IMR-90 (cell line): ENCODE measurements around the gene IRF6. TPM values are rescaled to one million over a fixed set of nuclear protein-coding genes. Genes with fewer than 3 reads are reported as not detected.

Experiments
- ATAC-seq: fragments of 200-7000 bp; cut with Tn5 transposase; 2 replicates; pipeline ENCODE4 v1.9.1; 2020; ENCODE audit warnings: low read depth, mild to moderate bottlenecking, moderate library complexity
- BruUV-seq: library from RNA; stranded (reverse); fragments of 400-500 nt; replicated peaks from 2 replicates; lab custom pipeline; 2021; lab: Mats Ljungman, UMichigan
- CTCF ChIA-PET: fragments of 300-600 bp; formaldehyde crosslinking; extraction: SDS; loops from one replicate; lab custom pipeline; 2021; ENCODE audit warnings: antibody characterized with exemption; lab: Yijun Ruan, JAX
- POLR2A ChIA-PET: fragments of 300-600 bp; sonication (Branson Sonifier 250); formaldehyde crosslinking; loops from one replicate; lab custom pipeline; 2022; ENCODE audit warnings: antibody characterized with exemption; ENCODE audit not compliant: unreplicated experiment; lab: Charles Lee
- DNase-seq: peaks from one replicate; pipeline ENCODE4 v3.0.0; 2013
- H2AFZ ChIP-seq: replicated peaks from 2 replicates; pipeline ENCODE3; 2013; ENCODE audit warnings: low read length, mild to moderate bottlenecking; ENCODE audit not compliant: poor library complexity
- H2AK5ac ChIP-seq: 2 replicates; pipeline ENCODE4 v1.6.1; 2013; ENCODE audit warnings: low read depth, low read length, inconsistent platforms
- H2AK9ac ChIP-seq: replicated peaks from 2 replicates; pipeline ENCODE3; 2013; ENCODE audit warnings: mild to moderate bottlenecking, low read depth, low read length, moderate library complexity; ENCODE audit not compliant: poor library complexity
- H2BK120ac ChIP-seq: 2 replicates; pipeline ENCODE4 v1.6.1; 2013; ENCODE audit warnings: low read depth, low read length, inconsistent platforms
- H2BK15ac ChIP-seq: 3 replicates; pipeline ENCODE4 v1.6.1; 2013; ENCODE audit warnings: low read depth, low read length, inconsistent platforms
- H2BK20ac ChIP-seq: 2 replicates; pipeline ENCODE4 v1.6.1; 2013; ENCODE audit warnings: low read depth, mild to moderate bottlenecking, inconsistent platforms, low read length, moderate library complexity
- H2BK5ac ChIP-seq: 2 replicates; pipeline ENCODE4 v1.6.1; 2013; ENCODE audit warnings: mild to moderate bottlenecking, low read depth, low read length, inconsistent platforms; ENCODE audit not compliant: poor library complexity, severe bottlenecking
- H3K14ac ChIP-seq: replicated peaks from 2 replicates; pipeline ENCODE4 v1.6.1; 2013; ENCODE audit warnings: low read depth, low read length, inconsistent platforms
- H3K18ac ChIP-seq: 2 replicates; pipeline ENCODE4 v1.6.1; 2013; ENCODE audit warnings: low read depth, low read length, control low read depth
- H3K23ac ChIP-seq: 2 replicates; pipeline ENCODE4 v1.6.1; 2013; ENCODE audit warnings: low read depth, low read length, inconsistent platforms
- H3K27ac ChIP-seq: 2 replicates; pipeline ENCODE4 v1.5.1; 2013; ENCODE audit warnings: mild to moderate bottlenecking, control low read depth, low read length; ENCODE audit not compliant: insufficient read depth
- H3K27me3 ChIP-seq: 2 replicates; pipeline ENCODE4 v1.6.1; 2013; ENCODE audit warnings: low read length; ENCODE audit not compliant: control insufficient read depth, insufficient read depth
- H3K36me3 ChIP-seq: 2 replicates; pipeline ENCODE4 v1.6.1; 2013; ENCODE audit warnings: low read length, mixed read lengths; ENCODE audit not compliant: control insufficient read depth, insufficient read depth
- H3K4ac ChIP-seq: 2 replicates; pipeline ENCODE4 v1.6.1; 2013; ENCODE audit warnings: low read depth, low read length, inconsistent platforms
- H3K4me1 ChIP-seq: 2 replicates; pipeline ENCODE4 v1.6.1; 2013; ENCODE audit warnings: low read length, mixed read lengths; ENCODE audit not compliant: control insufficient read depth, insufficient read depth
- H3K4me2 ChIP-seq: 2 replicates; pipeline ENCODE4 v1.6.1; 2013; ENCODE audit warnings: low read depth, mild to moderate bottlenecking, control low read depth, low read length, moderate library complexity
- H3K4me3 ChIP-seq: 2 replicates; pipeline ENCODE4 v1.5.1; 2013; ENCODE audit warnings: low read depth, mild to moderate bottlenecking, control low read depth, low read length, moderate library complexity; ENCODE audit not compliant: insufficient read depth
- H3K56ac ChIP-seq: 2 replicates; pipeline ENCODE4 v1.6.1; 2013; ENCODE audit warnings: low read length, inconsistent platforms; ENCODE audit not compliant: insufficient read depth; ENCODE audit errors: extremely low read depth
- H3K79me1 ChIP-seq, 2 experiments: 2 replicates each; pipeline ENCODE4 v1.6.1; 2013; ENCODE audit warnings: low read length in 2 of 2, inconsistent platforms in 1 of 2, low read depth in 1 of 2
- H3K9ac ChIP-seq: 2 replicates; pipeline ENCODE4 v1.6.1; 2013; ENCODE audit warnings: low read depth, low read length, control low read depth
- H3K9me1 ChIP-seq: 2 replicates; pipeline ENCODE4 v1.6.1; 2013; ENCODE audit warnings: low read length, inconsistent platforms; ENCODE audit not compliant: insufficient read depth
- H3K9me3 ChIP-seq: 2 replicates; pipeline ENCODE4 v1.6.1; 2013; ENCODE audit warnings: low read length; ENCODE audit not compliant: control insufficient read depth, insufficient read depth
- H4K20me1 ChIP-seq: 2 replicates; pipeline ENCODE4 v1.6.1; 2013; ENCODE audit warnings: low read length, inconsistent platforms; ENCODE audit not compliant: insufficient read depth
- H4K5ac ChIP-seq: 2 replicates; pipeline ENCODE4 v1.6.1; 2013; ENCODE audit warnings: mild to moderate bottlenecking, low read depth, low read length, control low read depth
- H4K8ac ChIP-seq, 2 experiments: 2 replicates each; pipeline ENCODE4 v1.6.1; 2013; ENCODE audit warnings: low read depth in 2 of 2, low read length in 2 of 2, control low read depth in 1 of 2, inconsistent platforms in 1 of 2
- H4K91ac ChIP-seq: 2 replicates; pipeline ENCODE4 v1.6.1; 2013; ENCODE audit warnings: low read depth, low read length, inconsistent platforms; ENCODE audit not compliant: insufficient read depth
- CEBPB ChIP-seq: IDR thresholded peaks from 2 replicates; pipeline ENCODE4 v1.6.1; 2012; ENCODE audit warnings: low read depth, low read length, improper control_type of control experiment
- CTCF ChIP-seq: conservative IDR thresholded peaks from 2 replicates; pipeline ENCODE4 v1.5.1; 2012; ENCODE audit warnings: mild to moderate bottlenecking, low read depth, low read length, improper control_type of control experiment
- ELK1 ChIP-seq: fragments of 150-350 bp; IDR thresholded peaks from 2 replicates; pipeline ENCODE4 v1.6.1; 2016; ENCODE audit warnings: low read depth, mild to moderate bottlenecking, low read length, moderate library complexity, borderline replicate concordance
- FOS ChIP-seq: fragments of 150-350 bp; IDR thresholded peaks from 2 replicates; pipeline ENCODE4 v1.6.1; 2016; ENCODE audit warnings: low read depth, low read length
- MAFK ChIP-seq: IDR thresholded peaks from 2 replicates; pipeline ENCODE4 v1.6.1; 2012; ENCODE audit warnings: low read depth, low read length, improper control_type of control experiment
- MAZ ChIP-seq: IDR thresholded peaks from 2 replicates; pipeline ENCODE4 v1.6.1; 2012; ENCODE audit warnings: low read depth, mild to moderate bottlenecking, low read length, improper control_type of control experiment, moderate library complexity, borderline replicate concordance
- MXI1 ChIP-seq: IDR thresholded peaks from 2 replicates; pipeline ENCODE4 v1.6.1; 2012; ENCODE audit warnings: low read depth, mild to moderate bottlenecking, low read length, moderate library complexity, borderline replicate concordance
- POLR2A ChIP-seq: IDR thresholded peaks from 2 replicates; pipeline ENCODE4 v1.6.1; 2012; ENCODE audit warnings: mild to moderate bottlenecking, low read depth, low read length
- RAD21 ChIP-seq: IDR thresholded peaks from 2 replicates; pipeline ENCODE4 v1.6.1; 2012; ENCODE audit warnings: low read length, improper control_type of control experiment
- RCOR1 ChIP-seq: IDR thresholded peaks from 2 replicates; pipeline ENCODE4 v1.6.1; 2012; ENCODE audit warnings: mild to moderate bottlenecking, low read length, improper control_type of control experiment; ENCODE audit not compliant: insufficient replicate concordance
- SMC3 ChIP-seq: fragments of 150-350 bp; IDR thresholded peaks from 2 replicates; pipeline ENCODE4 v1.6.1; 2016; ENCODE audit warnings: low read depth, mild to moderate bottlenecking, antibody characterized with exemption, low read length, moderate library complexity
- USF2 ChIP-seq: fragments of 150-350 bp; IDR thresholded peaks from 2 replicates; pipeline ENCODE4 v1.6.1; 2017; ENCODE audit warnings: mild to moderate bottlenecking, antibody characterized with exemption, low read length, low read depth
- WGBS, 2 experiments: methylation state at CpG; one replicate each; pipeline versions ENCODE4 v1.1.5 to v1.1.7; 2013; ENCODE audit warnings: missing lambda C conversion rate in 2 of 2; ENCODE audit not compliant: insufficient read length in 1 of 2; ENCODE audit errors: extremely low coverage in 2 of 2; 5-methylcytosine and 5-hydroxymethylcytosine counted together
- dilution Hi-C: fragments of 300-500 bp; cut with HindIII; formaldehyde crosslinking; loops from one replicate; pipeline ENCODE4 v1.14.3; 2018; ENCODE audit warnings: low sequenced_read_pairs; ENCODE audit not compliant: unreplicated experiment
- in situ Hi-C: fragments of 300-500 bp; cut with MboI; formaldehyde crosslinking; loops from 3 replicates; pipeline ENCODE4 v1.14.3; 2019; ENCODE audit warnings: low sequenced_read_pairs, inconsistent platforms, mixed read lengths
- intact Hi-C: fragments of 100-400 bp; cut with micrococcal nuclease; formaldehyde crosslinking; loops from 2 replicates; pipeline ENCODE4 v1.10.0; 2022
- polyA plus RNA-seq, 3 experiments: library from polyadenylated mRNA; depleted of rRNA; stranded (reverse); fragments of >200 nt; gene quantifications; 2 replicates each; pipeline ENCODE4 v1.2.3, GENCODE V29; 2012; ENCODE audit warnings: low replicate concordance in 1 of 3
- total RNA-seq: library from RNA; depleted of rRNA; stranded (reverse); fragments of >200 nt; gene quantifications from 2 replicates; pipeline ENCODE4 v1.2.3, GENCODE V29; 2012

The IRF6 gene
- total and polyA plus RNA-seq, 2 of the 4 experiments (the other 2 are of a cell fraction): 1.2 to 2.9 TPM

GRCh38 chr1:209787551-209787950 is 18.4 kb downstream of the IRF6 start:
- Histone ChIP-seq H3K79me1 (peaks cover 5 to 17% of the 10 kb centered on the region in 2 experiments; a peak in 3 of 4 replicates), H3K56ac (no peak overlapping the region), H4K20me1 (no peaks in the 10 kb centered on the region), H3K4me2 (no peak overlapping the region), H2BK20ac (no peak overlapping the region), H2BK120ac (no peak overlapping the region), H3K4ac (no peak overlapping the region), H3K27ac (no peak overlapping the region), H4K8ac (no peak overlapping the region), H3K9me3 (no peaks in the 10 kb centered on the region), H4K5ac (no peak overlapping the region), H3K4me1 (no peaks in the 10 kb centered on the region; the same call in 1 of the 2 replicates), H2BK5ac (no peak overlapping the region), H3K18ac (no peak overlapping the region), H3K36me3 (no peaks in the 10 kb centered on the region), H3K9ac (no peak overlapping the region), H3K27me3 (peaks cover 3% of the 10 kb centered on the region; the same call in 1 of the 2 replicates), H2AFZ (no peak overlapping the region), H3K9me1 (peaks cover 11% of the 10 kb centered on the region; the same call in 1 of the 2 replicates), H3K23ac (no peak overlapping the region), H2BK15ac (no peak overlapping the region), H3K14ac (no peak overlapping the region), H4K91ac (no peak overlapping the region), H3K4me3 (no peak overlapping the region), H2AK9ac (no peak overlapping the region), H2AK5ac (no peak overlapping the region)
- dilution Hi-C loops (no loop called here), in situ Hi-C loops (no loop called here), intact Hi-C loops (no loop called here)
- DNase-seq: peak; percentile 41
- POLR2A ChIA-PET: no interaction called here
- WGBS, 2 experiments: no CpG with 5 or more reads among the region's 2 CpGs
- no peak for ATAC-seq
- no TSS peak for BruUV-seq
- CTCF ChIA-PET: no interaction called here
- TF ChIP-seq CEBPB (no peak), USF2 (no peak), POLR2A (no peak), RAD21 (no peak), ELK1 (no peak), SMC3 (no peak), RCOR1 (no peak), CTCF (no peak), MAZ (no peak), FOS (no peak), MAFK (no peak), MXI1 (no peak)
